Hepatocyte (in vitro differentiated cells): ENCODE data around the gene INS. TPM values are rescaled to one million over a fixed set of nuclear protein-coding genes. Genes with fewer than 3 reads are reported as not detected.

Source experiments
- DNase-seq: peaks from one replicate; pipeline ENCODE4 v3.0.0-alpha.2; 2016; ENCODE audit warnings: low spot score
- H2AFZ ChIP-seq: fragments of 200-600 bp; sonication (generic); 2 replicates; pipeline ENCODE4 v1.6.0; 2016; ENCODE audit warnings: antibody characterized with exemption, mild to moderate bottlenecking
- H3K27ac ChIP-seq: fragments of 200-600 bp; sonication (generic); 2 replicates; pipeline ENCODE4 v1.5.1; 2016; ENCODE audit warnings: mild to moderate bottlenecking
- H3K27me3 ChIP-seq: fragments of 200-600 bp; sonication (generic); 2 replicates; pipeline ENCODE4 v1.6.1; 2016
- H3K36me3 ChIP-seq: fragments of 200-600 bp; sonication (generic); replicated peaks from 2 replicates; pipeline ENCODE4 v1.5.1; 2016; ENCODE audit warnings: low read depth; ENCODE audit not compliant: insufficient read depth
- H3K4me1 ChIP-seq: fragments of 200-600 bp; sonication (generic); 2 replicates; pipeline ENCODE4 v1.5.1; 2016; ENCODE audit warnings: mild to moderate bottlenecking, moderate library complexity; ENCODE audit not compliant: insufficient read depth
- H3K4me2 ChIP-seq: fragments of 200-600 bp; sonication (generic); 2 replicates; pipeline ENCODE4 v1.6.0; 2016
- H3K4me3 ChIP-seq: fragments of 200-600 bp; sonication (generic); 2 replicates; pipeline ENCODE4 v1.5.1; 2016; ENCODE audit warnings: mild to moderate bottlenecking
- H3K79me2 ChIP-seq: fragments of 200-600 bp; sonication (generic); 2 replicates; pipeline ENCODE4 v1.6.0; 2017; ENCODE audit warnings: mild to moderate bottlenecking
- H3K9me2 ChIP-seq: fragments of 200-600 bp; sonication (generic); replicated peaks from 2 replicates; pipeline ENCODE4 v1.6.0; 2017; ENCODE audit warnings: mild to moderate bottlenecking; ENCODE audit not compliant: insufficient read depth
- H3K9me3 ChIP-seq: fragments of 200-600 bp; sonication (generic); 2 replicates; pipeline ENCODE4 v1.5.1; 2016; ENCODE audit warnings: low read depth, mild to moderate bottlenecking
- H4K20me1 ChIP-seq: fragments of 200-600 bp; sonication (generic); 2 replicates; pipeline ENCODE4 v1.6.0; 2016; ENCODE audit warnings: mild to moderate bottlenecking; ENCODE audit not compliant: insufficient read depth, poor library complexity, severe bottlenecking
- EZH2 ChIP-seq: fragments of 200-600 bp; sonication (generic); IDR thresholded peaks from 2 replicates; pipeline ENCODE4 v1.6.1; 2016; ENCODE audit warnings: antibody characterized with exemption, mild to moderate bottlenecking, borderline replicate concordance
- EZH2phosphoT487 ChIP-seq: fragments of 200-600 bp; sonication (generic); IDR thresholded peaks from one replicate; pipeline ENCODE4 v1.6.1; 2018; ENCODE audit warnings: antibody characterized with exemption, mild to moderate bottlenecking, low read depth, moderate library complexity; ENCODE audit not compliant: unreplicated experiment, severe bottlenecking
- WGBS: methylation state at CpG from one replicate; pipeline ENCODE4 v1.1.6; 2016; ENCODE audit warnings: low lambda C conversion rate; ENCODE audit errors: missing lambda C conversion rate; 5-methylcytosine and 5-hydroxymethylcytosine counted together
- polyA plus RNA-seq: library from polyadenylated mRNA; unstranded; fragments of >200 nt; fragmentation: Nextera tagmentation; extraction: Ambion mirVana; gene quantifications from 2 replicates; pipeline ENCODE4 v1.2.1, GENCODE V29; 2016
- total RNA-seq: library from RNA; depleted of rRNA; stranded (reverse); fragments of >200 nt; gene quantifications from 2 replicates; pipeline ENCODE4 v1.2.3, GENCODE V29; 2014
- TF ChIP-seq, protein P1 (sequence below): fragments of 200-600 bp; sonication (generic); IDR thresholded peaks from 2 replicates; pipeline ENCODE4 v1.5.1; 2016; ENCODE audit warnings: antibody characterized with exemption, mild to moderate bottlenecking; ENCODE audit not compliant: poor library complexity

INS gene
- total and polyA plus RNA-seq, 2 experiments from 2014 or later = not detected

DNA sequence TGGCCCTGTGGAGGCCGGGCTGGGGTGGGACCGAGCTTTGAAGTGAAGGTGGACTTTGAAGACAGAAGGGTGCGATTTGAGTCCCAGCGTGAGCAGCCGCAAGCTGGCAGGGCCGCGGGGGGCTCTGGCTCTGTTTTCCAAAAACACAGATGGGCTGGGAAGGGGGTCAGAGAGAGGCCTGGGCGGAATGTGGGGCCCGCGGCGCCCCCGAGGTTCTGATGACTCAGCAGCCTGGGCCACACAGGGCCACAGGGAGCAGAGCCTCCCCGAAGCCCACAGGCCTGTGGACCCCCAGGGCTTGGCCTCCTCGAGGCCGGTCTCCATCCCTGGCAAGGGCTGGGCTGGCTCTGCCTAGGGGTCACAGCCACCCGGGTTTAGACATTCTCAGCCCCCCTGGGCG is 6.1 kb downstream of the INS start:
- Histone ChIP-seq H4K20me1 (no peaks in the 10 kb centered on the region), H3K36me3 (no peaks in the 10 kb centered on the region), H3K79me2 (no peaks in the 10 kb centered on the region), H3K4me2 (no peak overlapping the region), H3K27me3 (no peaks in the 10 kb centered on the region), H3K27ac (no peak overlapping the region), H3K9me2 (no peaks in the 10 kb centered on the region), H2AFZ (no peak overlapping the region), H3K9me3 (no peaks in the 10 kb centered on the region), H3K4me1 (peaks cover 13% of the 10 kb centered on the region), H3K4me3 (no peak overlapping the region)
- 87% methylated on average over 12 of the region's 17 CpGs for WGBS
- no peak for DNase-seq
- TF ChIP-seq EZH2 (no peak), EZH2phosphoT487 (no peak)
- TF ChIP-seq, protein P1, sequence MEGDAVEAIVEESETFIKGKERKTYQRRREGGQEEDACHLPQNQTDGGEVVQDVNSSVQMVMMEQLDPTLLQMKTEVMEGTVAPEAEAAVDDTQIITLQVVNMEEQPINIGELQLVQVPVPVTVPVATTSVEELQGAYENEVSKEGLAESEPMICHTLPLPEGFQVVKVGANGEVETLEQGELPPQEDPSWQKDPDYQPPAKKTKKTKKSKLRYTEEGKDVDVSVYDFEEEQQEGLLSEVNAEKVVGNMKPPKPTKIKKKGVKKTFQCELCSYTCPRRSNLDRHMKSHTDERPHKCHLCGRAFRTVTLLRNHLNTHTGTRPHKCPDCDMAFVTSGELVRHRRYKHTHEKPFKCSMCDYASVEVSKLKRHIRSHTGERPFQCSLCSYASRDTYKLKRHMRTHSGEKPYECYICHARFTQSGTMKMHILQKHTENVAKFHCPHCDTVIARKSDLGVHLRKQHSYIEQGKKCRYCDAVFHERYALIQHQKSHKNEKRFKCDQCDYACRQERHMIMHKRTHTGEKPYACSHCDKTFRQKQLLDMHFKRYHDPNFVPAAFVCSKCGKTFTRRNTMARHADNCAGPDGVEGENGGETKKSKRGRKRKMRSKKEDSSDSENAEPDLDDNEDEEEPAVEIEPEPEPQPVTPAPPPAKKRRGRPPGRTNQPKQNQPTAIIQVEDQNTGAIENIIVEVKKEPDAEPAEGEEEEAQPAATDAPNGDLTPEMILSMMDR = no peak

DNA sequence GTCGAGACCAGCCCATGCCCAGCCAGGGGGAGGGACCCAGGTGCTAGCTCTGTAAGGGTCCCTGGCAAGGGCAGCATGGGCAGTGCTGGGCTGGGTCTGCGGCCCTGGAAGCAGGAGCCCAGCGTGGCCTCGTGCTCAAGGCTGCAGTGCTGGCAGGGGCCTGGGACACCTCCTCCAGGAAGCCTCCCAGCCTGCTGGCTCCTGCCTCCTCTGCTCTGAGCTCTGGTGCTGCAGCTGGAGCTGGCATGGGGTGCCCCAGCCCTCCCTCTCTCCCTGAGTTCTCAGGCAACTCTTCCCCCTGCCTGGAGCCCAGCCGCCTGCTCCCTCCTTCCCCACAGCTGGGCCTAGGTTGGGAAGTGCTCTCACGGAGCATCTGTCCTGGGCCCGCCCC is 6.8 kb downstream of the INS start:
- H3K9me3 ChIP-seq = no peaks in the 10 kb centered on the region
- H3K9me2 ChIP-seq = no peaks in the 10 kb centered on the region
- H3K27ac ChIP-seq = no peak overlapping the region
- no peaks in the 10 kb centered on the region for H3K27me3 ChIP-seq
- H3K4me1 ChIP-seq = peaks cover 20% of the 10 kb centered on the region
- no peak overlapping the region for H2AFZ ChIP-seq
- 89% methylated on average over 6 of the region's 7 CpGs for WGBS
- no peak overlapping the region for H3K4me3 ChIP-seq
- H4K20me1 ChIP-seq = no peaks in the 10 kb centered on the region
- peaks cover 2% of the 10 kb centered on the region for H3K79me2 ChIP-seq
- TF ChIP-seq EZH2phosphoT487 = no peak
- TF ChIP-seq EZH2 = no peak
- TF ChIP-seq, protein P1 = no peak
- H3K36me3 ChIP-seq = no peaks in the 10 kb centered on the region
- no peak overlapping the region for H3K4me2 ChIP-seq
- no peak for DNase-seq

DNA sequence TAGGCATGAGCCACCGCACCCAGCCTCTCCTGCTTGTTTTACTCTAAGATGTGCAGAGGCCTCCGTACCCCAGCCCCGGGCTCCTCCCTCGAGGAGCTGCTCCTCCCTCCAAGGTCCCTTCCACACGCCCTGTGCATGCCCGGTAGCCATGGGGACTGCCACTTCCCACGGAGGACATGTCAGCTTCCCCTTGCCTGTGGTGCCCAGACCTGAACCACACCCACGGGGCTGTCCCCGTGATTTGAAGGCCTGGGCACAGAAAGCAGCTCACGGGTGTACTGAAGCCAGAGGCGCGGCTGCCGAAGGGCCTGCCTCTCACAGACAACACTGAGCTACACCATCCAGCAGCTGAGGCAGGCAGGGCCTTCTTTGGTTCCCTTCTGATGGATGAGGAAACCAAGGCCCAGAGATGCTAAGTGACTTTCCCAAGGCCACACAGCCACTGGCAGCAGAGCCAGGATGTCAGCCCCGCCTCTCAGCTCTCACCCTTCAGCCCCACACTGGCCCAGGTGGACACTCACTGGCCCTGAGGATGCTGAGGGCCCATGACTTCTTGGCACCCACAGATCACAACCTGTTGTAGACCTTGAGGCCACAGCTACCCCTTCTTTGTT is 7.3 kb downstream of the INS start:
- no peaks in the 10 kb centered on the region for H3K9me2 ChIP-seq
- TF ChIP-seq, protein P1 = no peak
- TF ChIP-seq EZH2phosphoT487 (no peak), EZH2 (no peak)
- no peak overlapping the region for H3K27ac ChIP-seq
- H3K4me1 ChIP-seq = peaks cover 20% of the 10 kb centered on the region
- H3K36me3 ChIP-seq = no peaks in the 10 kb centered on the region
- no peak overlapping the region for H3K4me3 ChIP-seq
- no peak overlapping the region for H3K4me2 ChIP-seq
- no peak overlapping the region for H2AFZ ChIP-seq
- WGBS = 84% methylated on average over 14 of the region's 14 CpGs
- H4K20me1 ChIP-seq = no peaks in the 10 kb centered on the region
- H3K79me2 ChIP-seq = peaks cover 2% of the 10 kb centered on the region
- H3K9me3 ChIP-seq = no peaks in the 10 kb centered on the region
- DNase-seq = no peak
- H3K27me3 ChIP-seq = no peaks in the 10 kb centered on the region
